HepG2 (cell line): ENCODE results near the gene CDT1. TPM values are rescaled to one million over a fixed set of nuclear protein-coding genes. Genes with fewer than 3 reads are reported as not detected.

Experiments
- GATAD1 ChIP-seq: IDR thresholded peaks from 2 replicates; pipeline ENCODE4 v1.6.1; 2016; ENCODE audit warnings: missing genetic modification reagents, missing compliant biosample characterization
- HNRNPL ChIP-seq: fragments of 200-400 bp; formaldehyde crosslinking; IDR thresholded peaks from 2 replicates; pipeline ENCODE4 v1.6.1; 2017; ENCODE audit warnings: mild to moderate bottlenecking, low read depth, low read length
- MAF1 ChIP-seq: sonication (generic); formaldehyde crosslinking; IDR thresholded peaks from 2 replicates; pipeline ENCODE4 v1.5.0; 2020; ENCODE audit warnings: missing genetic modification reagents, borderline replicate concordance
- NFIC ChIP-seq: IDR thresholded peaks from 2 replicates; pipeline ENCODE4 v1.6.1; 2012; ENCODE audit warnings: mild to moderate bottlenecking, low read length, inconsistent platforms
- NONO ChIP-seq, 2 experiments: fragments of 450-650 bp in 1 of 2; sonication (generic) in 1 of 2; formaldehyde crosslinking in 1 of 2; IDR thresholded peaks in 1 of 2; conservative IDR thresholded peaks in 1 of 2; 2 replicates each; pipeline versions ENCODE4 v1.6.1 to v1.8.0; 2017 to 2022; ENCODE audit warnings: mild to moderate bottlenecking in 1 of 2, missing genetic modification reagents in 1 of 2, moderate library complexity in 1 of 2
- NR1H2 ChIP-seq: sonication (generic); formaldehyde crosslinking; IDR thresholded peaks from 2 replicates; pipeline ENCODE4 v1.8.1; 2022; ENCODE audit warnings: low read depth, missing genetic modification reagents, borderline replicate concordance
- NRL ChIP-seq: sonication (generic); formaldehyde crosslinking; IDR thresholded peaks from 2 replicates; pipeline ENCODE4 v1.5.0; 2020; ENCODE audit warnings: missing genetic modification reagents, mild to moderate bottlenecking, moderate library complexity, borderline replicate concordance
- POLR2G ChIP-seq: fragments of 200-400 bp; formaldehyde crosslinking; IDR thresholded peaks from 2 replicates; pipeline ENCODE4 v1.6.1; 2018; ENCODE audit warnings: mild to moderate bottlenecking, low read depth, low read length, moderate library complexity
- RBM39 ChIP-seq: fragments of 200-400 bp; formaldehyde crosslinking; IDR thresholded peaks from one replicate; pipeline ENCODE4 v1.6.1; 2018; ENCODE audit warnings: antibody characterized with exemption, mild to moderate bottlenecking, low read depth, low read length; ENCODE audit not compliant: poor library complexity, severe bottlenecking
- SIN3A ChIP-seq: IDR thresholded peaks from 2 replicates; pipeline ENCODE4 v1.6.1; 2011; ENCODE audit warnings: low read depth, mild to moderate bottlenecking, control low read depth, low read length, borderline replicate concordance
- SKI ChIP-seq: fragments of 450-650 bp; IDR thresholded peaks from one replicate; pipeline ENCODE4 v1.6.1; 2018; ENCODE audit warnings: mild to moderate bottlenecking; ENCODE audit not compliant: partially characterized antibody
- TARDBP ChIP-seq: sonication (generic); formaldehyde crosslinking; IDR thresholded peaks from 2 replicates; pipeline ENCODE4 v1.8.0; 2022; ENCODE audit warnings: mild to moderate bottlenecking, missing genetic modification reagents
- TCF7 ChIP-seq: sonication (generic); IDR thresholded peaks from 2 replicates; pipeline ENCODE4 v1.6.1; 2016; ENCODE audit warnings: antibody characterized with exemption, low read depth
- U2AF1 ChIP-seq: fragments of 200-400 bp; formaldehyde crosslinking; optimal IDR thresholded peaks from 2 replicates; pipeline ENCODE3; 2017; ENCODE audit warnings: mild to moderate bottlenecking, low read depth, low read length
- ZNF317 ChIP-seq: sonication (generic); formaldehyde crosslinking; IDR thresholded peaks from 2 replicates; pipeline ENCODE4 v1.5.0; 2020; ENCODE audit warnings: mild to moderate bottlenecking, missing genetic modification reagents
- ZNF326 ChIP-seq: sonication (generic); formaldehyde crosslinking; IDR thresholded peaks from 2 replicates; pipeline ENCODE4 v1.4.0; 2020; ENCODE audit warnings: missing genetic modification reagents, borderline replicate concordance
- ZNF333 ChIP-seq: sonication (generic); formaldehyde crosslinking; IDR thresholded peaks from 2 replicates; pipeline ENCODE4 v1.4.0; 2020; ENCODE audit warnings: mild to moderate bottlenecking, missing genetic modification reagents, borderline replicate concordance
- ZNF607 ChIP-seq: sonication (generic); formaldehyde crosslinking; IDR thresholded peaks from 2 replicates; pipeline ENCODE4 v1.5.1; 2020; ENCODE audit warnings: missing genetic modification reagents, mild to moderate bottlenecking, borderline replicate concordance
- ZNF784 ChIP-seq: sonication (generic); formaldehyde crosslinking; IDR thresholded peaks from 2 replicates; pipeline ENCODE4 v1.5.1; 2020; ENCODE audit warnings: missing genetic modification reagents, mild to moderate bottlenecking, borderline replicate concordance
- polyA plus RNA-seq, 8 experiments: library from polyadenylated mRNA; depleted of rRNA in 3 of 8; stranded (reverse) in 7 of 8; unstranded in 1 of 8; fragments of >200 nt; fragmentation: Illumina TruSeq in 4 of 8; extraction: Trizol in 4 of 8; gene quantifications; 2 replicates each; pipeline versions ENCODE4 v1.2.1 to v1.2.3, GENCODE V29; 2011 to 2016; ENCODE audit warnings: low read depth in 4 of 8, missing spikeins in 1 of 8, mixed read lengths in 1 of 8; ENCODE audit not compliant: insufficient read depth in 1 of 8
- total RNA-seq, 5 experiments: library from RNA; depleted of rRNA; stranded (reverse); fragments of >200 nt; fragmentation: Illumina TruSeq; extraction: Trizol; gene quantifications; 2 replicates each; pipeline ENCODE4 v1.2.3, GENCODE V29; 2016; ENCODE audit warnings: low read depth in 1 of 5

Gene CDT1
- total and polyA plus RNA-seq, 2 of the 13 experiments (the other 11 are each of a cell fraction or from before 2014, with no cell fraction given), result 23.1 to 23.8 TPM

- TF ChIP-seq ZNF784 (CRISPR knock-in tag), result no peak
- no peak for TF ChIP-seq ZNF317 (CRISPR knock-in tag)
- no peak for TF ChIP-seq NONO (IDR thresholded peaks at IDR 0.05)
- TF ChIP-seq NONO (CRISPR knock-in tag; conservative IDR thresholded peaks at IDR 0.05), result 0 out of 2 replicates have a peak, but pooled peaks have one; percentile 17
- TF ChIP-seq ZNF607 (CRISPR knock-in tag), result no peak
- TF ChIP-seq ZNF326, result no peak
- no peak for TF ChIP-seq NRL (CRISPR knock-in tag)
- 0 out of 2 replicates have a peak, but pooled peaks have one; percentile 26 for TF ChIP-seq ZNF333 (CRISPR knock-in tag)
- no peak for TF ChIP-seq RBM39
- 0 out of 2 replicates have a peak, but pooled peaks have one; percentile 69 for TF ChIP-seq HNRNPL
- no peak for TF ChIP-seq MAF1 (CRISPR knock-in tag)
- no peak for TF ChIP-seq NFIC
- no peak for TF ChIP-seq GATAD1
- TF ChIP-seq SKI, result no peak
- no peak for TF ChIP-seq SIN3A
- no peak for TF ChIP-seq U2AF1
- no peak for TF ChIP-seq NR1H2 (CRISPR knock-in tag)
- no peak for TF ChIP-seq TCF7
- no peak for TF ChIP-seq TARDBP
- TF ChIP-seq POLR2G, result no peak
Observed at GRCh38 chr16:88769617-88770460, 33.8 kb upstream of the CDT1 start (continued).
